T-cell (primary cell): Measurements from ENCODE around the gene BLM. TPM values are rescaled to one million over a fixed set of nuclear protein-coding genes. Genes with fewer than 3 reads are reported as not detected.

ENCODE experiments used
- ATAC-seq, 4 experiments: fragments of 200-7000 bp in 3 of 4; fragments of 150-1000 bp in 1 of 4; cut with Tn5 transposase; replicated peaks in 1 of 4; 1 replicate in 3 of 4; 2 replicates in 1 of 4; pipeline ENCODE4 v1.10.0; 2021; ENCODE audit warnings: moderate library complexity in 3 of 4, mild to moderate bottlenecking in 2 of 4, moderate number of reproducible peaks in 1 of 4
- CTCF ChIA-PET, 2 donors: fragments of 300-600 bp; sonication (Branson Sonifier 250); formaldehyde crosslinking; loops; one replicate each; lab custom pipeline; 2022; ENCODE audit warnings: antibody characterized with exemption in 2 of 2; lab: Charles Lee
- POLR2A ChIA-PET, 2 donors: fragments of 300-600 bp; sonication (Branson Sonifier 250); formaldehyde crosslinking; loops; one replicate each; lab custom pipeline; 2022; ENCODE audit warnings: antibody characterized with exemption in 2 of 2; lab: Charles Lee
- DNase-seq, 35 experiments: peaks; one replicate each; pipeline versions ENCODE4 v3.0.0 to v3.0.0-alpha.2; 2013 to 2023
- H3K27ac ChIP-seq: one replicate; pipeline ENCODE4 v1.5.1; 2013; ENCODE audit warnings: low read length
- H3K27me3 ChIP-seq, 2 experiments: replicated peaks in 1 of 2; 1 replicate in 1 of 2; 2 replicates in 1 of 2; pipeline versions ENCODE4 v1.6.1 to v1.7.0; 2013; ENCODE audit warnings: low read length in 1 of 2, mixed read lengths in 1 of 2; ENCODE audit not compliant: control insufficient read depth in 2 of 2, insufficient read depth in 2 of 2; ENCODE audit errors: extremely low read depth in 1 of 2
- H3K36me3 ChIP-seq, 2 donors: 1 replicate in 1 of 2; 2 replicates in 1 of 2; pipeline versions ENCODE4 v1.6.1 to v1.7.0; 2013; ENCODE audit warnings: low read length in 1 of 2; ENCODE audit not compliant: control insufficient read depth in 2 of 2, insufficient read depth in 1 of 2; ENCODE audit errors: extremely low read depth in 1 of 2
- H3K4me1 ChIP-seq, 2 experiments: 1 replicate in 1 of 2; 2 replicates in 1 of 2; pipeline versions ENCODE4 v1.6.1 to v1.7.0; 2013; ENCODE audit warnings: low read length in 2 of 2, mixed read lengths in 1 of 2; ENCODE audit not compliant: insufficient read depth in 2 of 2, control insufficient read depth in 1 of 2; ENCODE audit errors: extremely low read depth in 1 of 2
- H3K4me3 ChIP-seq, 2 donors: 1 replicate in 1 of 2; 2 replicates in 1 of 2; pipeline versions ENCODE4 v1.5.1 to v1.7.0; 2013; ENCODE audit warnings: mild to moderate bottlenecking in 2 of 2, low read length in 1 of 2, moderate library complexity in 1 of 2; ENCODE audit not compliant: control insufficient read depth in 1 of 2; ENCODE audit errors: extremely low read depth in 1 of 2
- H3K9me3 ChIP-seq: 2 replicates; pipeline ENCODE4 v1.7.0; 2013
- H3K27ac Mint-ChIP-seq, 2 donors: one replicate each; pipeline ENCODE4 v1.8.0; 2020 to 2021; ENCODE audit warnings: mild to moderate bottlenecking in 2 of 2, mixed read lengths in 2 of 2
- H3K27me3 Mint-ChIP-seq, 2 donors: one replicate each; pipeline ENCODE4 v1.8.0; 2021 to 2022; ENCODE audit warnings: mixed read lengths in 2 of 2
- H3K36me3 Mint-ChIP-seq: one replicate; pipeline ENCODE4 v1.8.0; 2021; ENCODE audit warnings: mixed read lengths
- H3K4me1 Mint-ChIP-seq, 3 donors: one replicate each; pipeline ENCODE4 v1.8.0; 2020 to 2022; ENCODE audit warnings: mixed read lengths in 3 of 3, mild to moderate bottlenecking in 1 of 3
- H3K4me3 Mint-ChIP-seq, 3 donors: one replicate each; pipeline ENCODE4 v1.8.0; 2020 to 2022; ENCODE audit warnings: mild to moderate bottlenecking in 3 of 3, mixed read lengths in 3 of 3, moderate library complexity in 3 of 3
- H3K9me3 Mint-ChIP-seq, 3 donors: one replicate each; pipeline ENCODE4 v1.8.0; 2020 to 2022; ENCODE audit warnings: mixed read lengths in 3 of 3
- WGBS: methylation state at CpG from one replicate; pipeline ENCODE4 v1.1.5; 2013; ENCODE audit warnings: missing lambda C conversion rate; ENCODE audit not compliant: insufficient coverage; 5-methylcytosine and 5-hydroxymethylcytosine counted together
- total RNA-seq, 35 experiments: library from RNA in 6 of 35; stranded (reverse) in 6 of 35; fragments of 120-200 nt in 1 of 35; gene quantifications; one replicate each; pipeline versions ENCODE4 v1.2.1 to v1.2.4 and lab custom pipeline; 2013 to 2026

BLM gene
- total RNA-seq, 5 donors from 2014 or later (not counting 1 experiment from before 2014, with no cell fraction given), result 4.9 to 9.4 (median 6.2) TPM

DNA sequence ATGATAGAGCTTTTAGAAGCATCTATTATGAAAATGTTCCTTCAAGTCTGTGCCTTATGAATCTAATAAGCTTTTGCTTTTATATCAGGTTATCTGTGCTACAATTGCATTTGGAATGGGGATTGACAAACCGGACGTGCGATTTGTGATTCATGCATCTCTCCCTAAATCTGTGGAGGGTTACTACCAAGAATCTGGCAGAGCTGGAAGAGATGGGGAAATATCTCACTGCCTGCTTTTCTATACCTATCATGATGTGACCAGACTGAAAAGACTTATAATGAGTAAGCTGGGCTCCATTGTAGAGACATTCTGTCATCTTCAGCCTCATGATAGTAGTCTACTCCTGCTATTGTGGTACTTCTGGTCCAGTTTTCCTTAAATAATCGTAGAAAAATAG, 73.4 kb downstream of the BLM start:
- Histone ChIP-seq H3K27ac (no peak overlapping the region), H3K36me3 (peaks cover 0 to 4% of the 10 kb centered on the region in 2 donors), H3K4me1 (no peaks in the 10 kb centered on the region), H3K9me3 (no peaks in the 10 kb centered on the region), H3K27me3 (no peaks in the 10 kb centered on the region), H3K4me3 (no peak overlapping the region)
- ATAC-seq (no peak), DNase-seq (no peak)
- ChIA-PET CTCF (interaction anchor here in 1 of 2 donors (1.2 kb wide), 1 partner anchor 10 kb away, joined by 6 read pairs; no protein-coding TSS in a partner anchor), POLR2A (no interaction called here)
- Mint-ChIP-seq H3K4me3 (no peak overlapping the region), H3K9me3 (no peaks in the 10 kb centered on the region), H3K27ac (no peak overlapping the region), H3K4me1 (peaks cover 0 to 6% (median 0%) of the 10 kb centered on the region in 3 donors), H3K36me3 (peaks cover 23% of the 10 kb centered on the region), H3K27me3 (no peaks in the 10 kb centered on the region)
- WGBS, result 100% methylated on average over 1 of the region's 4 CpGs

GRCh38 chr15:90794538-90794937, 77.4 kb downstream of the BLM start:
- H3K9me3 ChIP-seq, result no peaks in the 10 kb centered on the region
- H3K4me3 ChIP-seq, result no peak overlapping the region
- Mint-ChIP-seq H3K4me1 (peaks cover 0 to 6% (median 0%) of the 10 kb centered on the region in 3 donors), H3K27ac (no peak overlapping the region), H3K9me3 (no peaks in the 10 kb centered on the region), H3K4me3 (no peak overlapping the region), H3K36me3 (peaks cover 27% of the 10 kb centered on the region), H3K27me3 (no peaks in the 10 kb centered on the region)
- H3K27ac ChIP-seq, result no peak overlapping the region
- H3K36me3 ChIP-seq, result peaks cover 0 to 2% of the 10 kb centered on the region in 2 donors
- ChIA-PET CTCF (no interaction called here), POLR2A (no interaction called here)
- DNase-seq, result no peak
- no peak for ATAC-seq
- no peaks in the 10 kb centered on the region for H3K27me3 ChIP-seq
- WGBS, result no CpG with 5 or more reads among the region's 2 CpGs
- H3K4me1 ChIP-seq, result no peaks in the 10 kb centered on the region

DNA sequence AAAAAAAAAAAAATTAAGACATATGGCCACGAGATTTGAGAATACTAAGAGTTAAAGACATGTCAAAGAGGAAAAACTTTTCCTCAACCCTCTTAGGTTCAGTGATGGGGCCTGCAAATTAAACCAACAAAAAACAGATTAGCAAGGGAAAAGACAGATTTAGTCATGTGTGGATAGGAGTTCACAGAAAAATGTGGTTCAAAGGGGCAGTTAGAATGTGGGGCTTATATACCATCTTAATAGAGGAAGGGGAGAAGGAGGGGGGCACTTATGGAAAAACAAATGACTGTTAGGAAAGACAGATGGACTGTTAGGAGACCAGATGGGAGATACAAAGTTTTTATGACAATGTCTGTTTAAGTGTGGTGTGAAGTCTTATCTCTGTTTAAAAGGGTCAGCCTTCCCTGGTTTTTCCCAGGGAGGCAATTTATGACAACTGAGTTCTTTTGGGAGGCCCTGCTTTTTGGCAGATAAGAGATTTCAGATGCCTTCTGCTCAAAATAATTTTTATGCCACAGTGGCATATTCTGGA, 82.6 kb downstream of the BLM start:
- Histone ChIP-seq H3K36me3 (peaks cover 0 to 2% of the 10 kb centered on the region in 2 donors), H3K27ac (no peak overlapping the region), H3K9me3 (no peaks in the 10 kb centered on the region), H3K4me1 (no peaks in the 10 kb centered on the region), H3K4me3 (no peak overlapping the region), H3K27me3 (no peaks in the 10 kb centered on the region)
- Mint-ChIP-seq H3K9me3 (no peaks in the 10 kb centered on the region), H3K4me1 (no peaks in the 10 kb centered on the region), H3K27ac (no peak overlapping the region), H3K36me3 (peaks cover 18% of the 10 kb centered on the region), H3K4me3 (no peak overlapping the region), H3K27me3 (no peaks in the 10 kb centered on the region)
- no peak for DNase-seq
- ATAC-seq, result no peak
- WGBS, result no CpG with 5 or more reads among the region's 1 CpG
- ChIA-PET CTCF (no interaction called here), POLR2A (interaction anchor here in 1 of 2 donors (0.7 kb wide), 1 partner anchor 997 kb away, joined by 3 read pairs; no protein-coding TSS in a partner anchor)

DNA sequence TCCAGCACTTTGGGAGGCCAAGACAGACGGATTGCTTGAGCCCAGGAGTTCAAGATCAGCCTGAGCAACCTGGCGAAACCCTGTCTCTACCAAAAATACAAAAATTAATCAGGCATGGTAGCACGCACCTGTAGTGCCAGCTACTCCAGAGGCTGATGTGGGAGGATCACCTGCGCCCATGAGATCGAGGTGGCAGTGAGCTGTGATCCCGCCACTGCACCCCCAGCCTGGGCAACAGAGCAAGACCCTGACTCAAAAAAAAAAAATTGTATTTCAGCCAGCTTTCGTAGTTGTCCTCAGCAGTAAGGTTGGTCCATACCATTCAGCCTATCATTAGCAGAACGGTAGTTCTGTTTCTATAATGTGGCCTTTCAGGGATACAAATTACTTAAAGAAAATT, 84.7 kb downstream of the BLM start:
- POLR2A ChIA-PET, result no interaction called here
- CTCF ChIA-PET, result no interaction called here

DNA sequence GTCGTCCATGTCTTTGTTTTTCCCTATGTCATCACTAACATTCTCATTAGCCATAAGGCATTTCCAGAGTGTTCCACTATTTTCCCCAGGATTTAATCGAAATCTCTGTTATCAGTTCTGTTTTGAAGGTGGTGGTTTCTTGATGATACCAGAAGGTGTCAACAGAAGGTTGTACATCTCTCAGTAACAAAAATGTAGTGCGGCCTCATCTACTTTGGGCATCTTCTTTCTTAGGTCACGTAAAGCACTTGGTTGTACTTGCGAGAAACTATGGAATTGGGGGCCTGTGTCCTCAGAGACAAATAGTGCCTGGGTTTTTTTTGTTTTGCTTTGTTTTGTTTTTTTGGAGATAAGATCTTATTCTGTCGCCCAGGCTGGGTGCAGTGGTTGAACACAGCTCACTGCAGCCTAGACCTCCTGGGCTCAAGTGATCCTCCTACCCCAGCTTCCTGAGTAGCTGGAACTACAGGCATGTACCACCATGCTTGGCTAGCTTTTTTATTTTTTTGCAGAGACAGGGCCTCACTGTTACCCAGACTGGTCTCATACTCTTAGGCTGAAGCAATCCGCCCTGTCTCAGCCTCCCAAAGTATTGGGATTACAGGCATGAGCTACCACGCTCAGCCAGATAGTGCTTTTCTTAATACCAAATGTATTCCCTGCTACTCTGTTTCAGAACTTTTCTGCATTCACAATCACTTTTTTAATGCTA, 90.1 kb downstream of the BLM start:
- Mint-ChIP-seq H3K27ac (peak overlapping the region in 1 of 2 donors; percentile 72), H3K36me3 (peaks cover 31% of the 10 kb centered on the region), H3K9me3 (no peaks in the 10 kb centered on the region), H3K27me3 (no peaks in the 10 kb centered on the region), H3K4me3 (no peak overlapping the region), H3K4me1 (peaks cover 0 to 14% (median 2%) of the 10 kb centered on the region in 3 donors)
- no peaks in the 10 kb centered on the region for H3K9me3 ChIP-seq
- H3K27ac ChIP-seq, result no peak overlapping the region
- no peaks in the 10 kb centered on the region for H3K27me3 ChIP-seq
- H3K4me3 ChIP-seq, result no peak overlapping the region
- H3K4me1 ChIP-seq, result no peaks in the 10 kb centered on the region
- ChIA-PET POLR2A (interaction anchor here in 1 of 2 donors (0.5 kb wide), 1 partner anchor 65 kb away, joined by 7 read pairs; no protein-coding TSS in a partner anchor), CTCF (interaction anchor here (0.6 to 0.9 kb wide), 2 partner anchors 24 to 81 kb away, joined by 3 to 4 read pairs; no protein-coding TSS in a partner anchor)
- 98% methylated on average over 4 of the region's 8 CpGs for WGBS
- H3K36me3 ChIP-seq, result peaks cover 0 to 5% of the 10 kb centered on the region in 2 donors
- DNase-seq (peak in 1 of 35 experiments; percentile 12), ATAC-seq (peak in 1 of 4 experiments; percentile 32)

More for the DNA sequence above, 84.7 kb downstream of the BLM start:
- Mint-ChIP-seq H3K27ac (no peak overlapping the region), H3K9me3 (no peaks in the 10 kb centered on the region), H3K4me3 (no peak overlapping the region), H3K27me3 (no peaks in the 10 kb centered on the region), H3K4me1 (no peaks in the 10 kb centered on the region), H3K36me3 (peaks cover 15% of the 10 kb centered on the region)
- H3K36me3 ChIP-seq, result no peaks in the 10 kb centered on the region
- ATAC-seq, result no peak
- 94% methylated on average over 6 of the region's 8 CpGs for WGBS
- DNase-seq, result no peak
- H3K27ac ChIP-seq, result no peak overlapping the region
- H3K4me3 ChIP-seq, result no peak overlapping the region
- no peaks in the 10 kb centered on the region for H3K4me1 ChIP-seq
- no peaks in the 10 kb centered on the region for H3K9me3 ChIP-seq
- no peaks in the 10 kb centered on the region for H3K27me3 ChIP-seq

DNA sequence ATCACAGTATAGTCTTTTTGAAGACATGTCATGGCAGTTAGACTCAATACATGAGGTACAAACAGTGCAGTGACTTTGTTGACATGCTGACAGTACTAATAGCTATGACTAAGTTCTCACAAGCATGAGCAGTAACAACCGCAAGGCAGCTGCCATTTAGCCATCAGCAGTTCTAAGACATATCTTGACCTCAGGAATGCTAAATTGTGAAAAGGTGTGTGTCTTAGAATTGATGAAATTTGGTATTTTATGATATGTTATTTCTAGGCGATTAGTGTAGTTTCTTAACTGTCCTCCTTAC, 90.6 kb downstream of the BLM start:
- ChIA-PET CTCF (interaction anchor here (0.6 to 0.9 kb wide), 2 partner anchors 24 to 80 kb away, joined by 3 to 4 read pairs; no protein-coding TSS in a partner anchor), POLR2A (interaction anchor here in 1 of 2 donors (0.5 kb wide), 1 partner anchor 64 kb away, joined by 7 read pairs; no protein-coding TSS in a partner anchor)
- Histone ChIP-seq H3K27me3 (no peaks in the 10 kb centered on the region), H3K9me3 (no peaks in the 10 kb centered on the region), H3K27ac (no peak overlapping the region), H3K36me3 (peaks cover 0 to 5% of the 10 kb centered on the region in 2 donors), H3K4me1 (no peaks in the 10 kb centered on the region), H3K4me3 (no peak overlapping the region)
- Mint-ChIP-seq H3K36me3 (peaks cover 34% of the 10 kb centered on the region), H3K27ac (peak overlapping the region in 1 of 2 donors; percentile 29), H3K9me3 (no peaks in the 10 kb centered on the region), H3K4me3 (no peak overlapping the region), H3K4me1 (peaks cover 0 to 18% (median 8%) of the 10 kb centered on the region in 3 donors), H3K27me3 (no peaks in the 10 kb centered on the region)
- DNase-seq (no peak), ATAC-seq (no peak)
- no CpG with 5 or more reads among the region's 2 CpGs for WGBS
